ENCODE measurements around the gene CEP44.
"Not testable (repeated sequence)": the region's sequence is repeated elsewhere in the genome, so short reads cannot be mapped to it uniquely, and the experiment has no call there.

CEP44 gene

DNA sequence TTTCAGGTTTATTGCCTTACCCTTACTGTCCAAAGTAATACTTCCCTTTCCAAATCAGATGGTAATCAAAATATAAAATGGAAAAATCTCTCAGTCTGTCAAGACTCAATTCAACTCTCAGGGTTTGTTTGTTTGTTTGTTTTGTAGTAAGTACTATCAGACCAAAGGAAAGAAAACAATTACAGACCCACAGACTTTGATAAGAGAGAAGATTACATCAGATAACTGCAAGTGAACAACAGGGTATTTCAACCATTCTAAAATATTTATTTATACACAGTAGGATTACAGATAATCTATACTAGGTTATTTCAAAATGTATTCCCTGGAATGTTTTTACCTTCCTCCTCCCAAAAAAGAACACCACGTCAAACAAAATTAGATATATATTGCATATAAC, 29.1 kb upstream of the CEP44 start:
- TF ChIP-seq, protein P1, sequence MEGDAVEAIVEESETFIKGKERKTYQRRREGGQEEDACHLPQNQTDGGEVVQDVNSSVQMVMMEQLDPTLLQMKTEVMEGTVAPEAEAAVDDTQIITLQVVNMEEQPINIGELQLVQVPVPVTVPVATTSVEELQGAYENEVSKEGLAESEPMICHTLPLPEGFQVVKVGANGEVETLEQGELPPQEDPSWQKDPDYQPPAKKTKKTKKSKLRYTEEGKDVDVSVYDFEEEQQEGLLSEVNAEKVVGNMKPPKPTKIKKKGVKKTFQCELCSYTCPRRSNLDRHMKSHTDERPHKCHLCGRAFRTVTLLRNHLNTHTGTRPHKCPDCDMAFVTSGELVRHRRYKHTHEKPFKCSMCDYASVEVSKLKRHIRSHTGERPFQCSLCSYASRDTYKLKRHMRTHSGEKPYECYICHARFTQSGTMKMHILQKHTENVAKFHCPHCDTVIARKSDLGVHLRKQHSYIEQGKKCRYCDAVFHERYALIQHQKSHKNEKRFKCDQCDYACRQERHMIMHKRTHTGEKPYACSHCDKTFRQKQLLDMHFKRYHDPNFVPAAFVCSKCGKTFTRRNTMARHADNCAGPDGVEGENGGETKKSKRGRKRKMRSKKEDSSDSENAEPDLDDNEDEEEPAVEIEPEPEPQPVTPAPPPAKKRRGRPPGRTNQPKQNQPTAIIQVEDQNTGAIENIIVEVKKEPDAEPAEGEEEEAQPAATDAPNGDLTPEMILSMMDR (IDR thresholded peaks at IDR 0.05), result no peak
- TF ChIP-seq ZFX (IDR thresholded peaks at IDR 0.05; ENCODE audit: borderline replicate concordance), result no peak
- no peak overlapping the region for H3K27ac ChIP-seq

DNA sequence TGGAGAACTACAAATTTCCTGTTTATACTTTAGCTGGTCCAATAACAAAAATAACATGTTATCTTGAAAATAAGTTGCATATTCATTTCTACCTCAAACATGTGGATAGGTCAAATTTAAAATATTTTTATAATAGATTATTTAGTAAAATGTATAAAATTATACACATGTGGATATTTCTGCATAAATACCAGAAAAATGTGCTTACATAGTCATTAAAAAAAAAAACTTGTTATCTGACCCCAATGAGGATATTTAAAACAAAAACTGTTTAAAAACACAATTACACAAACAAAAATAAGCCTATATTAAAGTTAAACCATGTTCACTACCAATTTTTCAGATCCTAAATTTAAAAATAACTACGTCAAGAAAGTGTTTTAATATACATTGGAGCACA, 28.3 kb upstream of the CEP44 start:
- no peak overlapping the region for H3K27ac ChIP-seq
- TF ChIP-seq, protein P1 (IDR thresholded peaks at IDR 0.05), result no peak
- no peak for TF ChIP-seq ZFX (IDR thresholded peaks at IDR 0.05; ENCODE audit: borderline replicate concordance)

DNA sequence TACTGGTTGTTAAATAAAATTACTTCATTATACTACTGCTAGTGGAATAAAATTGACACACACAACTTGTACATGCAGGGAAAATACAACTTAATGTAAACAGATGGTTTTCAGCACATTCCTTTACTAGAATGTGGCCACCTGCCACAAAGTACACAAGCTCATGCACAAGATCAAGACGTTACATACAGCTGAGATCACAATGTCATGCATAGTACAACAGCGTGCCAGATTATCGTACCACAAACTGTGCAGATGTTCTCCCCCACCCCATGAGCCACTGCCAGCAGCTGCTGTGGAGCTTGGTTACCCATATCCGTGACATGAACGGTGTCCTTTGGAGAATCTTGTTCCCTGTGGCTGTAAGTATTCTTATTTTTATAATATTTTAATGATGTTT, 27.9 kb upstream of the CEP44 start:
- no peak for TF ChIP-seq ZFX (IDR thresholded peaks at IDR 0.05; ENCODE audit: borderline replicate concordance)
- TF ChIP-seq, protein P1 (IDR thresholded peaks at IDR 0.05), result no peak
- no peak overlapping the region for H3K27ac ChIP-seq

DNA sequence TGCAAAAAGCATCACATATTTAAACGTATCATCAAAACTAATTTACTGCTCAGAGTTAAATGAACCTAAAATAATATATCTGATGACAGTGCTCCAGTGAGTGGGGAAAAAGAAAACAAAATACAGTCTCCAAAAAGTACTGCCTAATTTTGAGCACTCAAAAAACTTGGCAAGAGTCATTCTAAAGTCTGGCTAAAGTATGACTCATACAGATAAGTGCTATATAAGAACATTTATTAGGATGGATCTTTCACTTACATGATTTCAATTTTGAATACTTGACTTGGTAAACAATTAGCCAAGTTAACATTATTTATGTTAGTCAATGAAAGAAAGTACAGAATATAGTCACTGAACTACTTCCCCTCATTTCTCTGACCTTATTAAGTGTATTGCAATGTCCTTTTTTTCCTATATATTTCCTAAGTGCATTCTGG, 27.4 kb upstream of the CEP44 start:
- no peak for TF ChIP-seq ZFX (IDR thresholded peaks at IDR 0.05; ENCODE audit: borderline replicate concordance)
- TF ChIP-seq, protein P1 (IDR thresholded peaks at IDR 0.05), result no peak
- no peak overlapping the region for H3K27ac ChIP-seq

DNA sequence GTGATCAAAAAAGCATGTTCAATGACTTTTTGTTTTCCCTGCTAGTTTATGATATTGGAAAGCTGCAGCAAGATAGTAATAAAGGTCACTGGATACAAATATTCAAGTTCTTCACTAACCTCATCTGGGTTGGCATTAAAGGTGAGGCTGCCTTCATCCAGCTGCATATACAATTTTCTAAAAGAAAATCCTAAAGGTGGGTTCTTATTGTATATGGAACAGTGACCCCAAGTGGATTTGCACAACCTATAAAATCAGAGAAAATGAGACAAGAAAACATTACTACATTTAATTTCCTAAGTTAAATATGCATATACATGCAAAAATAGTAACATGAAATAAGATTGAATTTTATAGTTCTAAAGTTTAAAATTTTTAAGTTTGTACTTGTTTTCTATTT, 24.1 kb upstream of the CEP44 start:
- TF ChIP-seq, protein P1 (IDR thresholded peaks at IDR 0.05), result no peak
- TF ChIP-seq ZFX (IDR thresholded peaks at IDR 0.05; ENCODE audit: borderline replicate concordance), result no peak
- no peak overlapping the region for H3K27ac ChIP-seq

DNA sequence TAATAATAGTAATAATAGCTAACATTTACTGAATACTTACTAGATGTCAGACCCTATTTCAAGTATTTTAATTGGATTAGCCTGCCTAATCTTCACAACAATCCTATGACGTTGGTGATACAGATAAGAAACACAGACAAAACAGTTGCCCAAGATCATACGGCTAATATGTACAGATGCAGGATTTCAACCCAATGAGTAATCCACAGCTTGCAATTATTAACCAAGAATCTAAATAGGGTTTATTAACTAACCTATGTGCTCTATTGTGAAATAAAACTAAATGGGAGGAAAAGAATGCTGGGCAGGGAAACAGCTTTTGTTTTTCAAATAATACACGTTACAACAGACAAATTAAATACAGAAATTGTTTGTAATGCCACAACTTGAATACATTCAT, 23.6 kb upstream of the CEP44 start:
- TF ChIP-seq ZFX (IDR thresholded peaks at IDR 0.05; ENCODE audit: borderline replicate concordance), result no peak
- TF ChIP-seq, protein P1 (IDR thresholded peaks at IDR 0.05), result no peak
- no peak overlapping the region for H3K27ac ChIP-seq

DNA sequence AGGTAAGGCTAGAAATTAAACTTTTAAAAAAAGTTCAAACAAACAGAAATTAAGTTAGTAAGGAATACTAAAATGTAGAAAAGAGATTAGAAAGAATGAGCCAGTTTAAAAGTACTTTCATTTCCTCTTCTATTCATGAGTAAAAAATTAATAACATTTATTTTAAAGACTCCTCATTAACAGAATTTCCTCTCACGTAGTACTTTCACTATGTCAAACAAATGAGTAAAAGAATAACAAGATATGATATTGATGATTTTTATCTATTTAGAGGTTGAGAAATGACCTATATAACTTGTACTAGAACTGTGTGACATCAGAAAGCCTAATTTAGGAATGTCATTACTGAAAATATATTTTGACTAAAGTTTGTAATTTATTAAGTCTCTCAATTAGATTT, 22.3 kb upstream of the CEP44 start:
- not testable (repeated sequence) for H3K27ac ChIP-seq
